ENCODE measurements around the gene CCL24. TPM values are rescaled to one million over a fixed set of nuclear protein-coding genes. Genes with fewer than 3 reads are reported as not detected.
"Not testable (repeated sequence)": the region's sequence is repeated elsewhere in the genome, so short reads cannot be mapped to it uniquely, and the experiment has no call there.

The CCL24 gene
- total RNA-seq, 1 donor from 2014 or later, result not detected

GRCh38 chr7:75804004-75804403 lies 9.6 kb downstream of the CCL24 start:
- H3K9me3 ChIP-seq (replicated peaks), result peaks cover 33% of the 10 kb centered on the region
- no peaks in the 10 kb centered on the region for H3K4me1 ChIP-seq
- peaks cover 2% of the 10 kb centered on the region for H3K27me3 ChIP-seq (ENCODE audit: low read depth)
- DNase-seq, result no peak
- intact Hi-C loops (cut with micrococcal nuclease), result no loop called here
- no peaks in the 10 kb centered on the region for H3K36me3 ChIP-seq
- no peak overlapping the region for H3K4me3 ChIP-seq
- H3K27ac ChIP-seq (replicated peaks), result no peak overlapping the region
- no peak for TF ChIP-seq CTCF (IDR thresholded peaks at IDR 0.05; ENCODE audit: borderline replicate concordance)

- H3K4me3 ChIP-seq, result no peak overlapping the region
- DNase-seq, result no peak
- H3K4me1 ChIP-seq, result no peaks in the 10 kb centered on the region
- no peak for TF ChIP-seq CTCF (IDR thresholded peaks at IDR 0.05; ENCODE audit: borderline replicate concordance)
- intact Hi-C loops (cut with micrococcal nuclease), result no loop called here
- H3K36me3 ChIP-seq, result no peaks in the 10 kb centered on the region
- peaks cover 22% of the 10 kb centered on the region for H3K9me3 ChIP-seq (replicated peaks)
- peaks cover 2% of the 10 kb centered on the region for H3K27me3 ChIP-seq (ENCODE audit: low read depth)
- no peak overlapping the region for H3K27ac ChIP-seq (replicated peaks)
Observed at GRCh38 chr7:75802552-75802821, 11.1 kb downstream of the CCL24 start.

- intact Hi-C loops (cut with micrococcal nuclease), result no loop called here
- Histone ChIP-seq H3K4me1 (peaks cover 11% of the 10 kb centered on the region), H3K27me3 (ENCODE audit: low read depth) (peaks cover 6% of the 10 kb centered on the region), H3K9me3 (replicated peaks) (no peaks in the 10 kb centered on the region), H3K36me3 (no peaks in the 10 kb centered on the region), H3K27ac (replicated peaks) (no peak overlapping the region), H3K4me3 (no peak overlapping the region)
- DNase-seq, result no peak
- TF ChIP-seq CTCF (IDR thresholded peaks at IDR 0.05; ENCODE audit: borderline replicate concordance), result no peak
Observed at GRCh38 chr7:75798770-75799169, 14.8 kb downstream of the CCL24 start.

- TF ChIP-seq CTCF (IDR thresholded peaks at IDR 0.05; ENCODE audit: borderline replicate concordance), result no peak
- intact Hi-C loops (cut with micrococcal nuclease), result no loop called here
- H3K27ac ChIP-seq (replicated peaks), result peak overlapping the region; percentile 44
Observed at GRCh38 chr7:75796420-75796819, 17.2 kb downstream of the CCL24 start.

GRCh38 chr7:75795831-75796285 lies 17.7 kb downstream of the CCL24 start:
- intact Hi-C loops (cut with micrococcal nuclease), result no loop called here
- peaks cover 6% of the 10 kb centered on the region for H3K27me3 ChIP-seq (ENCODE audit: low read depth)
- DNase-seq, result peak; percentile 63
- no peak overlapping the region for H3K4me3 ChIP-seq
- H3K36me3 ChIP-seq, result no peaks in the 10 kb centered on the region
- TF ChIP-seq CTCF (IDR thresholded peaks at IDR 0.05; ENCODE audit: borderline replicate concordance), result no peak
- H3K4me1 ChIP-seq, result peaks cover 11% of the 10 kb centered on the region
- no peaks in the 10 kb centered on the region for H3K9me3 ChIP-seq (replicated peaks)
- peak overlapping the region; percentile 44 for H3K27ac ChIP-seq (replicated peaks)

More at GRCh38 chr7:75796420-75796819, 17.2 kb downstream of the CCL24 start:
- no peaks in the 10 kb centered on the region for H3K36me3 ChIP-seq
- DNase-seq, result no peak
- no peak overlapping the region for H3K4me3 ChIP-seq
- H3K9me3 ChIP-seq (replicated peaks), result no peaks in the 10 kb centered on the region
- H3K4me1 ChIP-seq, result peaks cover 11% of the 10 kb centered on the region
- H3K27me3 ChIP-seq (ENCODE audit: low read depth), result peaks cover 6% of the 10 kb centered on the region

GRCh38 chr7:75793676-75794075 lies 19.9 kb downstream of the CCL24 start:
- Histone ChIP-seq H3K36me3 (no peaks in the 10 kb centered on the region), H3K4me3 (no peak overlapping the region), H3K27ac (replicated peaks) (no peak overlapping the region), H3K9me3 (replicated peaks) (no peaks in the 10 kb centered on the region), H3K27me3 (ENCODE audit: low read depth) (peaks cover 4% of the 10 kb centered on the region), H3K4me1 (peaks cover 11% of the 10 kb centered on the region)
- no peak for DNase-seq
- intact Hi-C loops (cut with micrococcal nuclease), result no loop called here
- no peak for TF ChIP-seq CTCF (IDR thresholded peaks at IDR 0.05; ENCODE audit: borderline replicate concordance)

GRCh38 chr7:75792567-75792966 lies 21.0 kb downstream of the CCL24 start:
- H3K36me3 ChIP-seq; DNase-seq; H3K9me3 ChIP-seq (replicated peaks); H3K27ac ChIP-seq (replicated peaks); intact Hi-C loops (cut with micrococcal nuclease); H3K4me3 ChIP-seq; H3K27me3 ChIP-seq (ENCODE audit: low read depth): not testable (repeated sequence)
- H3K4me1 ChIP-seq, result peaks cover 11% of the 10 kb centered on the region
